Activated effector memory CD4-positive, alpha-beta T cell treated with anti-CD3 and anti-CD28 coated beads, Interleukin-2, amount 50 U/mL, for 16 hours (primary cell): Measurements from ENCODE around the gene BTBD9.
"Not testable (repeated sequence)": the region's sequence is repeated elsewhere in the genome, so short reads cannot be mapped to it uniquely, and the experiment has no call there.

Source experiments
- DNase-seq: peaks from one replicate; pipeline ENCODE4 v3.0.0-alpha.2; 2020

Gene BTBD9

GRCh38 chr6:38136547-38136946 lies 503.2 kb downstream of the BTBD9 start:
- DNase-seq: no peak

- no peak for DNase-seq
Measured at GRCh38 chr6:38134704-38135088, 505.0 kb downstream of the BTBD9 start.

GRCh38 chr6:38133932-38134703 lies 505.6 kb downstream of the BTBD9 start:
- DNase-seq: no peak

- DNase-seq: no peak
Measured at GRCh38 chr6:38131527-38131965, 508.2 kb downstream of the BTBD9 start.

GRCh38 chr6:38127284-38127683 lies 512.4 kb downstream of the BTBD9 start:
- no peak for DNase-seq

GRCh38 chr6:38124224-38124926 lies 515.4 kb downstream of the BTBD9 start:
- not testable (repeated sequence) for DNase-seq

GRCh38 chr6:38119516-38119915 lies 520.2 kb downstream of the BTBD9 start:
- no peak for DNase-seq

GRCh38 chr6:38118791-38119365 lies 520.9 kb downstream of the BTBD9 start:
- no peak for DNase-seq
